Activated CD4-positive, CD25-positive, alpha-beta regulatory T cell treated with anti-CD3 and anti-CD28 coated beads, Interleukin-2, amount 50 U/mL, for 16 hours (primary cell): ENCODE results near the gene TMEM259.

Experiments
- DNase-seq: peaks from one replicate; pipeline ENCODE4 v3.0.0-alpha.2; 2020; ENCODE audit warnings: low read depth, low spot score

TMEM259 gene

DNA sequence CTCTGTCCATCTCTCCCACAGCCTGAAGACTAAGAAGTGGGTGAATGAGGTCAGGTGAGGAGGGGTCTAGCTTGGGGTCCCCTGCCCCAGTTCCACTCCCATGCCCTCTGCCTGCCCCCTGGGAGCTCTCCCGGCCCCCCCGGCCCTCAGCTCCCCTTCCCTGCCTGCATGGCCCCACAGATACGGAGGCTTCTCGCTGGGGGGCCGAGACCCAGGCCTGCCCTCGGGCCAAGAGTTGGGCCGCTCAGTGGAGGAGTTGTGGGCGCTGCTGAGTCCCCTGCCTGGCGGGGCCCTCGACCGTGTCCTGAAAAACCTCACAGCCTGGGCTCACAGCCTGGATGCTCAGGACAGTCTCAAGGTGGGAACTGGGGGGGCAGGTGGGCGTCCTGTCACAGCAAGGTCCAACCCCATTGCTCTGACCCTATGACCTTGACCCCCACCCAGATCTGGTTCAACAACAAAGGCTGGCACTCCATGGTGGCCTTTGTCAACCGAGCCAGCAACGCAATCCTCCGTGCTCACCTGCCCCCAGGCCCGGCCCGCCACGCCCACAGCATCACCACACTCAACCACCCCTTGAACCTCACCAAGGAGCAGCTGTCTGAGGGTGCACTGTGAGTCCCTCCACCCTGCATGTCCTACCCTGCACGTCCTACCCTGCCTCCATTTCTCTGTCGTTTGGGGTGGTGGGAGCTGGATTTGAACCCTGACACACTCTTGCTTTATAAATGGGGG is 35.1 kb upstream of the TMEM259 start:
- no peak for DNase-seq

DNA sequence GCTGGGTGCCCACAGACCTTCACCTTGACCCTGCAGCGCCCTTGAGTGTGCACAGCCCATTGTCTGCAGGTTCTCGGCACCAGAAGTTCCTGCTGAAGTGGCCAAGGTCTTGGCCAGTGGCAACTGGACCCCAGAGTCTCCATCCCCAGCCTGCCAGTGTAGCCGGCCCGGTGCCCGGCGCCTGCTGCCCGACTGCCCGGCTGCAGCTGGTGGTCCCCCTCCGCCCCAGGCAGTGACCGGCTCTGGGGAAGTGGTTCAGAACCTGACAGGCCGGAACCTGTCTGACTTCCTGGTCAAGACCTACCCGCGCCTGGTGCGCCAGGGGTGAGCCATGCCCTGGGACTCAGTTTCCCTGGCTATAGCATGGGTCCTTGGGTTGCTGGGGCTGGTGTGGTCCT is 34.1 kb upstream of the TMEM259 start:
- DNase-seq: no peak

DNA sequence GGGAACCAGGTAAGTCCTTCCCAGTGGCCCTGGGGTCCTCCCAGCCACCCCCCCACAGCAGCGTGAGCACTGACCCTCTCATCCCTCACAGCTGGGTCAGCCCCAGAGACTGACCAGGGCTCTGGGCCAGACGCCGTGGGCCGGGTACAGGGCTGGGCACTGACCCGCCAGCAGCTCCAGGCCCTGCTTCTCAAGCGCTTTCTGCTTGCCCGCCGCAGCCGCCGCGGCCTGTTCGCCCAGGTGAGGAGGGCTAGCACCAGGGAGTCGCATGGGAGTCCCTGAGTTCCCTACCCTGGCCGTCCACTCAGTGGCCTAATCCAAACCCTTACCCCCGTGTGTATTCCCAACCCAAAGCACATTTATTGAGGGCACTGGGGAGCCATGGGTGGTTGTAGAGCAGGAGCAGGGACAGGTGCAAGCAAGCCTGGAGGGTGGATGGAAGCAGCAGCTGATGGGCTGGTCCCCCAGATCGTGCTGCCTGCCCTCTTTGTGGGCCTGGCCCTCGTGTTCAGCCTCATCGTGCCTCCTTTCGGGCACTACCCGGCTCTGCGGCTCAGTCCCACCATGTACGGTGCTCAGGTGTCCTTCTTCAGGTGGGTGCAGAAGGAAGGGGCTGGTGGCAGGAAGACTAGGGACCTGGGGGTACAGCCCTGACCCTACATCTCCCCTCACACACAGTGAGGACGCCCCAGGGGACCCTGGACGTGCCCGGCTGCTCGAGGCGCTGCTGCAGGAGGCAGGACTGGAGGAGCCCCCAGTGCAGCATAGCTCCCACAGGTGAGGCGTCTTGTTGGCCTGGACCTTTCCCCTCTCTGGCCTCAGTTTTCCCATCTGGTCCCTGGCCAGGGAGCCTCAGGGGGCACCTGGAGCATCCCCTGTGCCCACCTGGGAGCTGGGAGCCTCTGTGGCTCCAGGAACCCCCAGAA is 33.4 kb upstream of the TMEM259 start:
- DNase-seq: no peak

DNA sequence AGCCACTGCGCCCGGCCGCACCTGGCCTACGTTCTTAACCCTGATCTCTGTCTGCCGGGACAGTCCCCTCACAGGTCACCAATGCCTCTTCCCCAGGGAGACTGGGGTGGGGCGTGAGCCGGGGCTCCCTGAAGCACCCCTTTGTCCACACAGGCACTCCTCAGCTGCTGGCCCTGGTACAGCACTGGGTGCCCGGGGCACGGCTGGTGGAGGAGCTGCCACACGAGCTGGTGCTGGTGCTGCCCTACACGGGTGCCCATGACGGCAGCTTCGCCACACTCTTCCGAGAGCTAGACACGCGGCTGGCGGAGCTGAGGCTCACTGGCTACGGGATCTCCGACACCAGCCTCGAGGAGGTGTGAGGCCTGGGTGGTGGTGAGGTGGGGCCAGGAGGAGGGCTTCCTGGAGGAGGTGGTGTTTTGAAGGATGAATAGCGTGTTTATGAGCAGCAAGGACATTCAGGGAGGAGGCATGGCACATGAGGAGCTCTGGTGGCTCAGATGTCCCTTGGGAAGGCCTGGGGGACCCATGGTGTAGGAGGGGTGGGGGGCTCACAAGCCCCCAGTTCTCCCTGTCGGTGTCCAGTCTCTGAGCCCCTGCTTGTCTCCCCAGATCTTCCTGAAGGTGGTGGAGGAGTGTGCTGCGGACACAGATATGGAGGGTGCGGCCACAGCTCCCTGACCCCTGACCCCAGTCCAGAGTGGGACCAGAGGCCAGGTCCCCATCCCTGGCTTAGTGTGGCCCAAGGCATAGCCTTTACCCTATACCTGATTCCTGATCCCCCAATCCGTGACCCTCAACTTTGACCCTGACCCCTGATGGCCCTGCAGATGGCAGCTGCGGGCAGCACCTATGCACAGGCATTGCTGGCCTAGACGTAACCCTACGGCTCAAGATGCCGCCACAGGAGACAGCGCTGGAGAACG is 32.5 kb upstream of the TMEM259 start:
- no peak for DNase-seq

DNA sequence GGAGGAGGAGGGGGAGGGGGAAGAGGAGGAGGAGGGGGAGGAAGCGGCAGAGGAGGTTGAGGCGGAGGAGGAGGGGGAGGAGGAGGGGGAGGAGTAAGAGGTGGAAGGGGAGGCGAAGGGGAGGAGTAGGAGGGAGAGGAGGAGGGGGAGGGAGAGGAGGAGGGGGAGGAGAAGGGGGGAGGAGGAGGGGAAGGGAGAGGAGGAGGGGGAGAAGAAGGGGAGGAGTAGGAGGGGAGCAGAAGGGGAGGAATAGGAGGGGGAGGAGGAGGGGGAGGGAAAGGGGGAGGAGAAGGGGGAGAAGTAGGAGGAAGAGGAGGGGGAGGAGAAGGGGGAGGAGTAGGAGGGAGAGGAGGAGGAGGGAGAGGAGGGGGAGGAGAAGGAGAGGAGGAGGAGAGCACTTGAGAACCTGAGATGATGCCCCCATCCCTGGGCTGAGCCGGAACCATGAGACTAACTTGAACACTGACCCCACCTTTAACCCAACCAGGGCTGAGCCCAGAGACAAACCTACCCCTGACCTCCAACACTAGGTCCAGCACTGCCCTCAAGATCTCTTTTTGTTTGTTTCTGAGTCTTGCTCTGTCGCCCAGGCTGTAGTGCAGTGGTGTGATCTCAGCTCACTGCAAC is 31.5 kb upstream of the TMEM259 start:
- no peak for DNase-seq

DNA sequence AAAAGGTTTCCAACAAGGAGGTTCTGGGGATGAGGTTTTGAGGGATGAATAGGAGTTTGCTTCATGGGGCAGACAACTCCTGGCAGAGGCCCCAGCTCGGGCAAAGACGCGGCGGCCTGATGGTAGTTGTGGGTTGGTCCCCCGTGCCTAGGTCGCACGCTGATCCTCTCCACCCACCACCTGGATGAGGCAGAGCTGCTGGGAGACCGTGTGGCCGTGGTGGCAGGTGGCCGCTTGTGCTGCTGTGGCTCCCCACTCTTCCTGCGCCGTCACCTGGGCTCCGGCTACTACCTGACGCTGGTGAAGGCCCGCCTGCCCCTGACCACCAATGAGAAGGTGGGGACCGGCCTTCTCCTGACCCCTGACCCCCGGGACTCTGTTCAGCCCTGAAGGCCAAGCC is 30.9 kb upstream of the TMEM259 start:
- DNase-seq: no peak

DNA sequence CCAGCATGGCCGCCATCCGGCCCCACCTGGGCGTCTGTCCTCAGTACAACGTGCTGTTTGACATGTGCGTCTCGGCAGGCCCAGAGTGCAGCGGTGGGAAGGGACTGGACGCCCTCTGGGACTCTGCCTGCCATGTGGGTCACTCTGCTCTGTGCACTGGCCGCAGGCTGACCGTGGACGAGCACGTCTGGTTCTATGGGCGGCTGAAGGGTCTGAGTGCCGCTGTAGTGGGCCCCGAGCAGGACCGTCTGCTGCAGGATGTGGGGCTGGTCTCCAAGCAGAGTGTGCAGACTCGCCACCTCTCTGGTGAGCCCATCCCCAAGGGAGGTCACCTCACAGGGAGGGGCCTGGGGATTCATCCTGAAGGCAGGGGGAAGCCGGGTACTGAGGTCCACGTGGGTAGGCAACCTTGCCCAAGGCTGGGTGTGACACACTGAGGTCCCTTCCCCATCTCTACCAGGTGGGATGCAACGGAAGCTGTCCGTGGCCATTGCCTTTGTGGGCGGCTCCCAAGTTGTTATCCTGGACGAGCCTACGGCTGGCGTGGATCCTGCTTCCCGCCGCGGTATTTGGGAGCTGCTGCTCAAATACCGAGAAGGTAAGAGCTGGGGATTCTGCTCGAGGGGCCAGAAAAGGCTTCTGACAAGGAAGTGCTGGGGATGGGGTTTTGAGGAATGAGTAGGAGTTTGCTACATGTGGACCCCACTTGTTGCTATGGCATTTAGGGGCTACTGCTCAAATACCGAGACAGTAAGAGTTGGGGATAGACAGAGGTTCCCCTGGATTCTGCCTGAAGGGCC is 30.3 kb upstream of the TMEM259 start:
- DNase-seq: no peak

DNA sequence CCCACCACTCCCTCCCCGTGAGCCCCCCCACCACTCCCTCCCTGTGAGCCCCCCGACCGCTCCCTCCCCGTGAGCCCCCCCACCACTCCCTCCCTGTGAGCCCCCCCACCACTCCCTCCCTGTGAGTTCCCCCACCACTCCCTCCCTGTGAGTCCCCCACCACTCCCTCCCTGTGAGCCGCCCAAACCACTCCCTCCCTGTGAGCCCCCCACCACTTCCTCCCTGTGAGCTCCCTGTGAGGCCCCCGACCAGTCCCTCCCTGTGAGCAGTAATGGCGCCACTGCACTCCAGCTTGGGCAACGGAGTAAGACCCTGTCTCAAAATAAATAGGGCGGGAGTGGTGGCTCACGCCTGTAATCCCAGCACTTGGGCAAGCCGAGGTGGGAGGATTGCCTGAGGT is 28.9 kb upstream of the TMEM259 start:
- DNase-seq: no peak

DNA sequence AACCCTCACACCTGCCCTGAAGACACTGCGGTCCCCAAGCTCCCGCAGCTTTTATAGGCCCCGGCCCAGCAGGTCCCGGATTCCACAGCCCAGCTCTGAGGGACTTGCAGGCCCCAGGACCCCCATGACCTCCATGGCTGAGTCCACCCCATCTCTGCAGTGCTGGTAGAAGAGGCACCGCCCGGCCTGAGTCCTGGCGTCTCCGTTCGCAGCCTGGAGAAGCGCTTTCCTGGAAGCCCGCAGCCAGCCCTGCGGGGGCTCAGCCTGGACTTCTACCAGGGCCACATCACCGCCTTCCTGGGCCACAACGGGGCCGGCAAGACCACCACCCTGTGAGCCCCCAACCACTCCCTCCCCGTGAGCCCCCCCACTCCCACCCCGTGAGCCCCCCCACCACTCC is 28.2 kb upstream of the TMEM259 start:
- DNase-seq: no peak

DNA sequence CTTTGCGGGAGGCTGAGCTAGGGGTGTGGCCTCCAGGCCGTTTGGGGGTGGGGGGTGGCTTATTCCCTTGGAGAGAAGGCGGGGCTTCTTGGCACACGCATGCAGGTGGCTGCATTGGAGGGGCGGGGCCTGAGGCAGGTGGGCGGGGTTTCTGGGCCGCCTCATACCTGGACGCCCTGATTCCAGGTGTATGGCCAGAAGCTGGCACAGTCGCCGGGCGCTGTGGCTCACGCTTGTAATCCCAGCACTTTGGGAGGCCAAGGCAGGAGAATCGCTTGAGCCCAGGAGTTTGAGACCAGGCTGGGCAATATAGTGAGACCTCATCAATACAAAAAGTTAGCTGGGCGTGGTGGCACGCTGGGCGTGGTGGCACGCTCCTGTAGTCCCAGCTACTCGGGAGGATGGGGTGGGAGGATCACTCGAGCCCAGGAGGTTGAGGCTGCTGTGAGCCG is 26.8 kb upstream of the TMEM259 start:
- DNase-seq: no peak

DNA sequence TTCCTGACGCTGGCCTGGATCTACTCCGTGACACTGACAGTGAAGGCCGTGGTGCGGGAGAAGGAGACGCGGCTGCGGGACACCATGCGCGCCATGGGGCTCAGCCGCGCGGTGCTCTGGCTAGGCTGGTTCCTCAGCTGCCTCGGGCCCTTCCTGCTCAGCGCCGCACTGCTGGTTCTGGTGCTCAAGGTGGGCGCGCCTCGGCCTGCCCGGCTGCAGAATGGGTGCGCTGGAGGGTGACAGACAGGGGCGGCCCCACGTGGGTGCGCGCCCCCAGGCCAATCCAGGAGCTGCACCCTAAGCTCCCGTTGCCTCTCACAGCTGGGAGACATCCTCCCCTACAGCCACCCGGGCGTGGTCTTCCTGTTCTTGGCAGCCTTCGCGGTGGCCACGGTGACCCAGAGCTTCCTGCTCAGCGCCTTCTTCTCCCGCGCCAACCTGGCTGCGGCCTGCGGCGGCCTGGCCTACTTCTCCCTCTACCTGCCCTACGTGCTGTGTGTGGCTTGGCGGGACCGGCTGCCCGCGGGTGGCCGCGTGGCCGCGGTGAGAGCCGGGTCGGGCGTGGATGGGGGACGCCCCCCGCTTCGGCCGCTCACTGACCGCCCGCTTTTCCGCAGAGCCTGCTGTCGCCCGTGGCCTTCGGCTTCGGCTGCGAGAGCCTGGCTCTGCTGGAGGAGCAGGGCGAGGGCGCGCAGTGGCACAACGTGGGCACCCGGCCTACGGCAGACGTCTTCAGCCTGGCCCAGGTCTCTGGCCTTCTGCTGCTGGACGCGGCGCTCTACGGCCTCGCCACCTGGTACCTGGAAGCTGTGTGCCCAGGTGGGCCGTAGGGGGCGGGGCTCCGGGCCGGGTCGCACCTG is 26.1 kb upstream of the TMEM259 start:
- no peak for DNase-seq

DNA sequence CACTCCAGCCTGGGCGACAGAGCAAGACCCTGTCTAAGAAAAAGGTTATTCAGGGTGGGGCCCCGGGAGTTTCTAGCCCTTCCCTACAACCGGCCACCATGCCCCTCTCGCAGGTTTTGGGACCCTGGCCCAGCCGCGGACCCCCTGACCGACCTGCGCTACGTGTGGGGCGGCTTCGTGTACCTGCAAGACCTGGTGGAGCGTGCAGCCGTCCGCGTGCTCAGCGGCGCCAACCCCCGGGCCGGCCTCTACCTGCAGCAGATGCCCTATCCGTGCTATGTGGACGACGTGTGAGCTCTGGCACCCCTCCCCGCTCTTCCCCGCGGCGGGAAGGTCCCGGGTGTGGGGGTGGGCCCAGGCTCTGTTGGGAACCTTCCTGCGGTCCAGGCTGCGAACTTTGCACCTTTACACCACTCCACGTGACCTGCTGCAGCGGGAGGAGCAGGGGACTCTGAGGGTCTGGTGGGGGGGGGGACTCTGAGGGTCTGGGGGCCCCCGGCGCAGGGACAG is 25.2 kb upstream of the TMEM259 start:
- DNase-seq: no peak

DNA sequence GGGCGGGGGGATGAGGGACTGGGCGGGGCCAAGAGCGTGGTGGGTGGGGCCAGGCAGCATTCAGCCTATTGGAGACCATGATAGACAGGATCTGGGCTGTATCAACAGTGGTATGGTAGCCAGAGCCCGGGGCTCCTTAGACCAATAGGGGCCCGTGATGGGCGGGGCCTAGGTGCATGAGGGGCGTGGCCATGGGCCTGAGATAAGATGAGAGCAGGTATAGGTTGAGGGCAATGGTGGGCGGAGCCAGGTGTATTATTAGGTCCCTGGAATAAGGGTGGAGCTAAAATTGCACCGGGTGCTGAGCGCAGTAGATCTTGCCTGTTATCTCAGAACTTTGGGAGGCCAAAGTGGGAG is 24.3 kb upstream of the TMEM259 start:
- no peak for DNase-seq

DNA sequence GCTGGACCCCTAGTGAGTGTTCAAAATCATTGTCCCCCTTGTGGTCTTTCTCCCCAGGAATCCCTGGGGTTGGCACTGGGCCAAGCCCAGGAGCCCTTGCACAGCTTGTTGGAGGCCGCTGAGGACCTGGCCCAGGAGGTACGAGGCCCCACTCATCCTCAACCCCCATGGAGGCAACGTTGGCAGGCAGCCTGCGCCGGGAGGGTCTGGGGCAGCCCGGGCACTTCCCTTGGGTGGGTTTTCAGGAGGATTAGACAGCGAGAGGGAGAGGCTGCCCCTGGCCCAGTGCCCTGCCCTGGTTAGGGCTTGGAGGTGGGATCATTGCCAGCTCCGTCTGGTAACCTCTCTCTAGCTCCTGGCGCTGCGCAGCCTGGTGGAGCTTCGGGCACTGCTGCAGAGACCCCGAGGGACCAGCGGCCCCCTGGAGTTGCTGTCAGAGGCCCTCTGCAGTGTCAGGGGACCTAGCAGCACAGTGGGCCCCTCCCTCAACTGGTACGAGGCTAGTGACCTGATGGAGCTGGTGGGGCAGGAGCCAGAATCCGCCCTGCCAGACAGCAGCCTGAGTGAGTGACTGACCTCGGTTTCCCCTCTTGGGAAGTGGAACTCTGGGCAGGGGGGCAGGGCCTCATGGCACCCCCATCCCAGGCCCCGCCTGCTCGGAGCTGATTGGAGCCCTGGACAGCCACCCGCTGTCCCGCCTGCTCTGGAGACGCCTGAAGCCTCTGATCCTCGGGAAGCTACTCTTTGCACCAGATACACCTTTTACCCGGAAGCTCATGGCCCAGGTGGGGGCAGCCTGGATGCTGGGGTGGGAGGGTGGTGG is 22.0 kb upstream of the TMEM259 start:
- DNase-seq: no peak

DNA sequence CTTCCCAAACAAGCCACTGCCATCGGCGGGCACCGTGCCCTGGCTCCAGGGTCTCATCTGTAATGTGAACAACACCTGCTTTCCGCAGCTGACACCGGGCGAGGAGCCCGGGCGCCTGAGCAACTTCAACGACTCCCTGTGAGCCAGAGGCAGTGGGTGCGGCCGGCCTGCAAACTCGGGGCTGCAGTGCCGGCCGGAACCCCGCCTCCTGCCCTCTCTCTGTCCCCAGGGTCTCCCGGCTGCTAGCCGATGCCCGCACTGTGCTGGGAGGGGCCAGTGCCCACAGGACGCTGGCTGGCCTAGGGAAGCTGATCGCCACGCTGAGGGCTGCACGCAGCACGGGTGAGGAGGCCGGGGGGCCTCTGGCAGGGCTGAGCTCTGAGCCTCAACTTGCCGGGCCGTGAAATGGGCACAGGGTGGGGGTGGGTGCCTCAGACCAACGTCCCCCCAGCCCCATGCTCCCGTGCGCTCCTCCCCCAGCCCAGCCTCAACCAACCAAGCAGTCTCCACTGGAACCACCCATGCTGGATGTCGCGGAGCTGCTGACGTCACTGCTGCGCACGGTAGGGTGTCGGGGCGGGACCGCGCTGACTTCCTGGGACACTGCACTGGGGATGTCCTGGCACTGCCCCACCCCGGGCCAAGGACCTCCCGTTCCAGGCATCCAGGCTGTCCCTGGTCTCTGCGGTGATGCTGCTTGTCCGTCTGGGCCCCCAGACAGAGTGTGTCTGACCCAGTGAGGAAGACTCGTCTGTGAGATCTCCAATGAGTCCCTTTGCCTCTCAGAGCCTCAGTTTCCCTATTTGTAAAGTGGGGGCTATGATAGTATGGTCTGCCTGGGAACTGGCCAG is 21.1 kb upstream of the TMEM259 start:
- no peak for DNase-seq

DNA sequence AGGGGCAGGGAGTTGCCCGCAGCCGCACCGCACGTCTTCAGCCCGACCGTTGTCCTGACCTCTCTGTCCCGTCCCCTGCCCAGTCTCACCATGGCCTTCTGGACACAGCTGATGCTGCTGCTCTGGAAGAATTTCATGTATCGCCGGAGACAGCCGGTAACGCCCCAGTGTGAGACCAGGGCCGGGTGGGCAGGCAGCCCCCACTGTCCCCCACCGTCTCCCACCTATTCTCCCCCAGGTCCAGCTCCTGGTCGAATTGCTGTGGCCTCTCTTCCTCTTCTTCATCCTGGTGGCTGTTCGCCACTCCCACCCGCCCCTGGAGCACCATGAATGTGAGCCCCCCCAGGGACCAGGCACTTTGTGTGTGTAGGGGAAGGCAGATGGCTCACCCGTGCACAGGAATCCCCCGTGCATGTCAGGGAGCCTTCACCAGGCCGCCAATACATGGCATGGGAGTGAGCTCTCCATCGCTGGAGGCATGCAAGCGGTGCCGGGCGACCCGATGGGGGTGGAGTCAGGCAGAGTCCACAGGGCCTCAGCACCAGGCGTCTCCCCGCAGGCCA is 20.4 kb upstream of the TMEM259 start:
- DNase-seq: no peak
